ENCODE measurements around the gene TRMT11. TPM values are rescaled to one million over a fixed set of nuclear protein-coding genes. Genes with fewer than 3 reads are reported as not detected.

TRMT11 gene
- total and polyA plus RNA-seq, 9 of the 15 experiments (the other 6 are each of a cell fraction or from before 2014, with no cell fraction given) = 38.8 to 88.0 (median 59.8) TPM

DNA sequence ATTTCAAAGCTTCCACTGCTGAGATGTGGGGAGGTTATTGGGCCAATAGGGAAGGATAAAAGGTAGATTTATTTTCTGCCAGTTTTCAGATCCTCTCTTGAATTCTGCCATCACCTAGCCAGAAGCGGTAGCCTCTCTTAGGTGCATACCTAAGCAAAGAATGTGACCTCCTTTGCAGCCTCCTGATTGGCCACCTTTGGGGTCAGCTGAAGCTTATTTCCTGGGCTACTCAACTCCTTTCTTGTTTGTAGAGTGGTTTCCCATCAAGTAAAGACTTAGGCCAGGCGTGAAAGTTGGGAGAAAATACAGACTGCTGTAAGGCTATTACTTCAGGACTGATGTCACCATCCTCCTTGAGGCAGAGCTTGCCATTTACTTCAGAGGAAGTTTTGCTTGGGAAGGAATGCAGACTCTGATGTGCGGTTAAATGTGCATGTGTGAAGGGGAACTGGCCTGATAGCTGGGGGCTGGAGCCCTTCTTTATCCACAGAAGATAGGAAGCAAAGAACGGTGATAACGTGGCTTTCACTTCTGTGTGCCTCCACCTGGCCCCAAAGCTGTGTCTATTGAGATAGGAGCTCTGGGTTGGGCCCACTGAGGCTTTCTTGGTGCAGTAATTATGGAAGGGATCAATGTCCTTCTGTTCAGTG is 70.1 kb downstream of the TRMT11 start (continued):
- TF ChIP-seq, protein P1, sequence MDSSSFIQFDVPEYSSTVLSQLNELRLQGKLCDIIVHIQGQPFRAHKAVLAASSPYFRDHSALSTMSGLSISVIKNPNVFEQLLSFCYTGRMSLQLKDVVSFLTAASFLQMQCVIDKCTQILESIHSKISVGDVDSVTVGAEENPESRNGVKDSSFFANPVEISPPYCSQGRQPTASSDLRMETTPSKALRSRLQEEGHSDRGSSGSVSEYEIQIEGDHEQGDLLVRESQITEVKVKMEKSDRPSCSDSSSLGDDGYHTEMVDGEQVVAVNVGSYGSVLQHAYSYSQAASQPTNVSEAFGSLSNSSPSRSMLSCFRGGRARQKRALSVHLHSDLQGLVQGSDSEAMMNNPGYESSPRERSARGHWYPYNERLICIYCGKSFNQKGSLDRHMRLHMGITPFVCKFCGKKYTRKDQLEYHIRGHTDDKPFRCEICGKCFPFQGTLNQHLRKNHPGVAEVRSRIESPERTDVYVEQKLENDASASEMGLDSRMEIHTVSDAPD (CRISPR knock-in tag; IDR thresholded peaks at IDR 0.05) = no peak
- TF ChIP-seq KLF13 (tag; IDR thresholded peaks at IDR 0.05; ENCODE audit: borderline replicate concordance, low read depth) (no peak), BRD4 (IDR thresholded peaks at IDR 0.05) (no peak), LARP7 (IDR thresholded peaks at IDR 0.05) (no peak), CC2D1A (IDR thresholded peaks at IDR 0.05) (no peak), SIN3B (IDR thresholded peaks at IDR 0.05; ENCODE audit: low read depth) (no peak), EHMT2 (IDR thresholded peaks at IDR 0.05) (no peak), PCBP1 (IDR thresholded peaks at IDR 0.05; ENCODE audit: low read depth, low read length, poor library complexity, severe bottlenecking) (no peak)
- TF ChIP-seq, protein P2, sequence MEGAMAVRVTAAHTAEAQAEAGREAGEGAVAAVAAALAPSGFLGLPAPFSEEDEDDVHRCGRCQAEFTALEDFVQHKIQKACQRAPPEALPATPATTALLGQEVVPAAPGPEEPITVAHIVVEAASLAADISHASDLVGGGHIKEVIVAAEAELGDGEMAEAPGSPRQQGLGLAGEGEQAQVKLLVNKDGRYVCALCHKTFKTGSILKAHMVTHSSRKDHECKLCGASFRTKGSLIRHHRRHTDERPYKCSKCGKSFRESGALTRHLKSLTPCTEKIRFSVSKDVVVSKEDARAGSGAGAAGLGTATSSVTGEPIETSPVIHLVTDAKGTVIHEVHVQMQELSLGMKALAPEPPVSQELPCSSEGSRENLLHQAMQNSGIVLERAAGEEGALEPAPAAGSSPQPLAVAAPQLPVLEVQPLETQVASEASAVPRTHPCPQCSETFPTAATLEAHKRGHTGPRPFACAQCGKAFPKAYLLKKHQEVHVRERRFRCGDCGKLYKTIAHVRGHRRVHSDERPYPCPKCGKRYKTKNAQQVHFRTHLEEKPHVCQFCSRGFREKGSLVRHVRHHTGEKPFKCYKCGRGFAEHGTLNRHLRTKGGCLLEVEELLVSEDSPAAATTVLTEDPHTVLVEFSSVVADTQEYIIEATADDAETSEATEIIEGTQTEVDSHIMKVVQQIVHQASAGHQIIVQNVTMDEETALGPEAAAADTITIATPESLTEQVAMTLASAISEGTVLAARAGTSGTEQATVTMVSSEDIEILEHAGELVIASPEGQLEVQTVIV (CRISPR knock-in tag; IDR thresholded peaks at IDR 0.05; ENCODE audit: borderline replicate concordance) = no peak
- TF ChIP-seq, protein P3, sequence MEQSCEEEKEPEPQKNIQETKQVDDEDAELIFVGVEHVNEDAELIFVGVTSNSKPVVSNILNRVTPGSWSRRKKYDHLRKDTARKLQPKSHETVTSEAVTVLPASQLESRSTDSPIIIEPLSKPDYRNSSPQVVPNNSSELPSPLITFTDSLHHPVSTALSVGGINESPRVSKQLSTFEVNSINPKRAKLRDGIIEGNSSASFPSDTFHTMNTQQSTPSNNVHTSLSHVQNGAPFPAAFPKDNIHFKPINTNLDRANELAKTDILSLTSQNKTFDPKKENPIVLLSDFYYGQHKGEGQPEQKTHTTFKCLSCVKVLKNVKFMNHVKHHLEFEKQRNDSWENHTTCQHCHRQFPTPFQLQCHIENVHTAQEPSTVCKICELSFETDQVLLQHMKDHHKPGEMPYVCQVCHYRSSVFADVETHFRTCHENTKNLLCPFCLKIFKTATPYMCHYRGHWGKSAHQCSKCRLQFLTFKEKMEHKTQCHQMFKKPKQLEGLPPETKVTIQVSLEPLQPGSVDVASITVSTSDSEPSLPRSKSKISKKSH (CRISPR knock-in tag; IDR thresholded peaks at IDR 0.05) = no peak

Data from K562 (cell line).